Measurements from ENCODE around the gene PLXNC1.

DNA sequence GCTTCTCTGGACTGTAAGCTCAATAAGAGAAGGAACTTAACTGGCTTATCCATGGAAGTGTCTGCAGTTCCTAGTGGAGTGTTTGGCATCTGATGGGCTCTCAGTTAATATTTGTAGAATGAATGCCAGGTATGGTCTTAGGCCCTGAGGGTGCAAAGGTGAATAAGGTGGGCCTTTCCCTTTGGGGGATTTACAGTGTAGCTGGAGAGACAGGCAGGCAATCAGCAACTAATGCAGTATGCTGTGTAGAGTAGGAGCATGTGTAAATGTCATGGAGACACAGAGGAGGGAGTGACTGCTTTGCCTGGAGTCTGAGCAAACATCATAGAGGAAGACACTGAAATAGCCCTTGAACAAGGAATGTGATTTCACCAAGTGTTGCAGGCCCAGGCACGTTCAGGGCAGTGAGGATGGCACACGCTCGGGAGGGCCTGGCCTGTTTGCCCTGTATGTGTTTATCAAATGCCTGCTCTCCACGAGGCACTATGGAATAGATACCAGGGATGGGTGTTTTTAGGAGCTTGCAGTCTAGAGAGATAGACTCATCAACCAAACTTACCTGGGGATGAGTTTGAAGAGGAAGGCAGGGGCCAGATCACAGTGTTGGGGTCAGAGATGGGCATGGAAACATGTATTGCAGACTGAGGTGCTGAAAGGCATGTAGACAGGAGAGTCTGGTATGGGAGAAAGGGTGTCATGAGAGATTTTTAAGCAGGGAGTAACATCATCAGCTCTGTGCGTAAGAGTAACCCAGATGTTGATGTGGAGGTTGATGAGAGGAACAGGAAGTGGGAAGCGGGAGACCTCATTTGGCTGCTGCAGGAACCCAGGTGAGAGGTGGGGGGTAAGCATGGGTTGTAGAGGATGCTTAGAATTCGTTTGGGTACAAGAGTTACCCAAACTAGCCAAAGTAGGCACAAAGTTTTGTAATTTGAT is 54.1 kb downstream of the PLXNC1 start:
- no peak for TF ChIP-seq POLR2A (IDR thresholded peaks at IDR 0.05)
- TF ChIP-seq, protein P1, sequence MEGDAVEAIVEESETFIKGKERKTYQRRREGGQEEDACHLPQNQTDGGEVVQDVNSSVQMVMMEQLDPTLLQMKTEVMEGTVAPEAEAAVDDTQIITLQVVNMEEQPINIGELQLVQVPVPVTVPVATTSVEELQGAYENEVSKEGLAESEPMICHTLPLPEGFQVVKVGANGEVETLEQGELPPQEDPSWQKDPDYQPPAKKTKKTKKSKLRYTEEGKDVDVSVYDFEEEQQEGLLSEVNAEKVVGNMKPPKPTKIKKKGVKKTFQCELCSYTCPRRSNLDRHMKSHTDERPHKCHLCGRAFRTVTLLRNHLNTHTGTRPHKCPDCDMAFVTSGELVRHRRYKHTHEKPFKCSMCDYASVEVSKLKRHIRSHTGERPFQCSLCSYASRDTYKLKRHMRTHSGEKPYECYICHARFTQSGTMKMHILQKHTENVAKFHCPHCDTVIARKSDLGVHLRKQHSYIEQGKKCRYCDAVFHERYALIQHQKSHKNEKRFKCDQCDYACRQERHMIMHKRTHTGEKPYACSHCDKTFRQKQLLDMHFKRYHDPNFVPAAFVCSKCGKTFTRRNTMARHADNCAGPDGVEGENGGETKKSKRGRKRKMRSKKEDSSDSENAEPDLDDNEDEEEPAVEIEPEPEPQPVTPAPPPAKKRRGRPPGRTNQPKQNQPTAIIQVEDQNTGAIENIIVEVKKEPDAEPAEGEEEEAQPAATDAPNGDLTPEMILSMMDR (IDR thresholded peaks at IDR 0.05) = no peak
- TF ChIP-seq EP300 (IDR thresholded peaks at IDR 0.05) = no peak
- no peak for TF ChIP-seq POLR2AphosphoS5 (IDR thresholded peaks at IDR 0.05)

All from upper lobe of left lung (tissue), 4 donors.